HG03045 (cell line): ENCODE data around the gene ITPKB.
"Not testable (repeated sequence)": the region's sequence is repeated elsewhere in the genome, so short reads cannot be mapped to it uniquely, and the experiment has no call there.

Source experiments
- ATAC-seq: cut with Tn5 transposase; IDR thresholded peaks from one replicate; pipeline ENCODE4 v1.9.1; 2021; ENCODE audit warnings: mild to moderate bottlenecking, moderate library complexity; ENCODE audit not compliant: unreplicated experiment

The ITPKB gene

GRCh38 chr1:226641671-226642231 is 97.3 kb downstream of the ITPKB start:
- no peak for ATAC-seq

GRCh38 chr1:226640321-226641136 is 98.6 kb downstream of the ITPKB start:
- ATAC-seq: no peak

GRCh38 chr1:226639631-226640061 is 99.4 kb downstream of the ITPKB start:
- no peak for ATAC-seq

GRCh38 chr1:226639206-226639605 is 99.9 kb downstream of the ITPKB start:
- ATAC-seq: not testable (repeated sequence)

GRCh38 chr1:226638608-226639007 is 100.5 kb downstream of the ITPKB start:
- ATAC-seq: no peak

- ATAC-seq: no peak
These were observed 101.0 kb downstream of the ITPKB start for GRCh38 chr1:226638001-226638601.

GRCh38 chr1:226637147-226637935 is 101.7 kb downstream of the ITPKB start:
- no peak for ATAC-seq

GRCh38 chr1:226636847-226637096 is 102.3 kb downstream of the ITPKB start:
- no peak for ATAC-seq

GRCh38 chr1:226635456-226635941 is 103.6 kb downstream of the ITPKB start:
- ATAC-seq: no peak

- ATAC-seq: no peak
These were observed 104.4 kb downstream of the ITPKB start for GRCh38 chr1:226634611-226635246.

- peak; percentile 67 for ATAC-seq
These were observed 104.9 kb downstream of the ITPKB start for GRCh38 chr1:226634166-226634588.

GRCh38 chr1:226633541-226634165 is 105.4 kb downstream of the ITPKB start:
- peak; percentile 4 for ATAC-seq

- ATAC-seq: no peak
These were observed 106.1 kb downstream of the ITPKB start for GRCh38 chr1:226632922-226633351.

- no peak for ATAC-seq
These were observed 106.8 kb downstream of the ITPKB start for GRCh38 chr1:226632169-226632879.

- no peak for ATAC-seq
These were observed 107.7 kb downstream of the ITPKB start for GRCh38 chr1:226631229-226632000.

- no peak for ATAC-seq
These were observed 108.5 kb downstream of the ITPKB start for GRCh38 chr1:226630592-226630991.

- ATAC-seq: no peak
These were observed 109.1 kb downstream of the ITPKB start for GRCh38 chr1:226629896-226630550.

- no peak for ATAC-seq
These were observed 109.7 kb downstream of the ITPKB start for GRCh38 chr1:226629210-226629895.
